Esophagus squamous epithelium (tissue), 5 donors: ENCODE data around the gene TBC1D2B. TPM values are rescaled to one million over a fixed set of nuclear protein-coding genes. Genes with fewer than 3 reads are reported as not detected.

Experiments
- DNase-seq: peaks from one replicate; lab custom pipeline; 2025; lab: John Stamatoyannopoulos, UW
- H3K27ac ChIP-seq, 4 donors: fragments of 200-600 bp; sonication (generic); one replicate each; pipeline ENCODE4 v1.5.1; 2016 to 2019; ENCODE audit warnings: mild to moderate bottlenecking in 1 of 4
- H3K27me3 ChIP-seq, 4 donors: fragments of 200-600 bp; sonication (generic); 1 replicate in 3 of 4; 2 replicates in 1 of 4; pipeline versions ENCODE4 v1.5.1 to v1.6.0; 2017 to 2021; ENCODE audit warnings: antibody characterized with exemption in 1 of 4
- H3K36me3 ChIP-seq, 3 donors: fragments of 200-600 bp; sonication (generic); one replicate each; pipeline ENCODE4 v1.5.1; 2016 to 2019
- H3K4me1 ChIP-seq, 3 donors: fragments of 200-600 bp; sonication (generic); one replicate each; pipeline ENCODE4 v1.5.1; 2017 to 2019
- H3K4me3 ChIP-seq, 4 donors: fragments of 200-600 bp; sonication (generic); 1 replicate in 3 of 4; 2 replicates in 1 of 4; pipeline ENCODE4 v1.5.1; 2016 to 2019; ENCODE audit warnings: mild to moderate bottlenecking in 2 of 4, moderate library complexity in 1 of 4
- H3K9me3 ChIP-seq, 3 donors: fragments of 200-600 bp; sonication (generic); one replicate each; pipeline ENCODE4 v1.5.1; 2016 to 2019
- POLR2A ChIP-seq, 4 donors: fragments of 450-650 bp; IDR thresholded peaks; one replicate each; pipeline ENCODE4 v1.6.1; 2017; ENCODE audit warnings: antibody characterized with exemption in 4 of 4, mild to moderate bottlenecking in 4 of 4, moderate library complexity in 3 of 4
- WGBS, 2 donors: methylation state at CpG; one replicate each; pipeline ENCODE4 v1.1.5; 2018; 5-methylcytosine and 5-hydroxymethylcytosine counted together
- intact Hi-C: fragments of 100-400 bp; cut with DNase I; formaldehyde crosslinking; loops from one replicate; pipeline ENCODE4 v1.15.0; 2022
- total RNA-seq, 4 donors: library from RNA; depleted of rRNA; stranded (reverse); fragments of >200 nt; gene quantifications; one replicate each; pipeline ENCODE4 v1.1.0, GENCODE V29; 2016
- TF ChIP-seq, protein P1 (sequence below), 6 experiments: fragments of 450-650 bp in 4 of 6; fragments of 200-600 bp in 2 of 6; sonication (generic) in 2 of 6; IDR thresholded peaks; one replicate each; pipeline ENCODE4 v1.5.1; 2016 to 2019; ENCODE audit warnings: antibody characterized with exemption in 6 of 6, mild to moderate bottlenecking in 4 of 6, moderate library complexity in 4 of 6
- donor health status: DM: yes; HTN: yes; CAD: no.

Gene TBC1D2B
- total RNA-seq, 4 donors from 2014 or later, result 13.0 to 30.7 (median 17.8) TPM

DNA sequence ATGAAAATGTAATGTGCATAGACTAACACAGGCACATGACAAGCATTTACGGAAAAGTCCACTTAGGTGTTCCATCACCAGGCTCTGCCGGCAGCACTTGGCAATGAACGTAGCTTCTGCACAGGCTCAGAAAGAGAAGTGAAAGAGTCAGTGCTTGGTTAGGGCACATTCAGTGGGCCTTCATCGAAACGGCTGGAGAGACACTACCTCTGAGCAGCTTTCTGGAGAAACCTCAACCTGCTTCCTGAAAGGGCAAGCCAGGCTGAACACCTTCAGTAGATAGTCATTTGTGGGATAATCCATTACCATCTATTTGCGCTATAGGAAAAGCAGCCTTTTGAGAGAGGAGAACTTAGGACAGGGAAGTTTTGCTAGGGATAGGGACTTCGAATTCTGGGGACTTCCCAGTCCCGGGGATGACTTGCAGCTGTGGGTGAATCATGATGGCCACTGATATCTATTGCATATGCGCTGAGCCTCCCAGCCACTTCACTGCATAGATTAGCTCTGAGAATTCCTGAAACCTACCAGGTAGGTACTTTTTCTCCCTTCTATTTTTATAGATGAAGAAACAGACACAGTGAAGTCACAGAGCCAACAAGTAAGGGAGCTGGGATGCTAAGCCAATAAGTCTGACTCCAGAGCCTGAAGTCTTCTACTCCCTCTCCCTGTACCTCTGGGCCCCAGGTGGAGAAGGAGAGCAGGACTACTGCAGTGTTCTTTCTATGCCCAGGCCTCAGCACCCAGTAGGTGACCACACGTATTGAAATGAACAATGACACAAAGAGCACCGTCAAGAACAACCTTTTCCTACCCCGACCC is 10.7 kb upstream of the TBC1D2B start:
- Histone ChIP-seq H3K4me3 (no peak overlapping the region), H3K9me3 (no peaks in the 10 kb centered on the region), H3K36me3 (no peaks in the 10 kb centered on the region), H3K4me1 (peaks cover 0 to 10% (median 0%) of the 10 kb centered on the region in 3 donors), H3K27me3 (no peaks in the 10 kb centered on the region), H3K27ac (no peak overlapping the region)
- intact Hi-C loops, result no loop called here
- TF ChIP-seq POLR2A (IDR thresholded peaks at IDR 0.05), result no peak
- TF ChIP-seq, protein P1, sequence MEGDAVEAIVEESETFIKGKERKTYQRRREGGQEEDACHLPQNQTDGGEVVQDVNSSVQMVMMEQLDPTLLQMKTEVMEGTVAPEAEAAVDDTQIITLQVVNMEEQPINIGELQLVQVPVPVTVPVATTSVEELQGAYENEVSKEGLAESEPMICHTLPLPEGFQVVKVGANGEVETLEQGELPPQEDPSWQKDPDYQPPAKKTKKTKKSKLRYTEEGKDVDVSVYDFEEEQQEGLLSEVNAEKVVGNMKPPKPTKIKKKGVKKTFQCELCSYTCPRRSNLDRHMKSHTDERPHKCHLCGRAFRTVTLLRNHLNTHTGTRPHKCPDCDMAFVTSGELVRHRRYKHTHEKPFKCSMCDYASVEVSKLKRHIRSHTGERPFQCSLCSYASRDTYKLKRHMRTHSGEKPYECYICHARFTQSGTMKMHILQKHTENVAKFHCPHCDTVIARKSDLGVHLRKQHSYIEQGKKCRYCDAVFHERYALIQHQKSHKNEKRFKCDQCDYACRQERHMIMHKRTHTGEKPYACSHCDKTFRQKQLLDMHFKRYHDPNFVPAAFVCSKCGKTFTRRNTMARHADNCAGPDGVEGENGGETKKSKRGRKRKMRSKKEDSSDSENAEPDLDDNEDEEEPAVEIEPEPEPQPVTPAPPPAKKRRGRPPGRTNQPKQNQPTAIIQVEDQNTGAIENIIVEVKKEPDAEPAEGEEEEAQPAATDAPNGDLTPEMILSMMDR (IDR thresholded peaks at IDR 0.05), result no peak
- WGBS, 2 donors, result 74 to 75% methylated on average over 12 of the region's 12 CpGs
- DNase-seq, result no peak

DNA sequence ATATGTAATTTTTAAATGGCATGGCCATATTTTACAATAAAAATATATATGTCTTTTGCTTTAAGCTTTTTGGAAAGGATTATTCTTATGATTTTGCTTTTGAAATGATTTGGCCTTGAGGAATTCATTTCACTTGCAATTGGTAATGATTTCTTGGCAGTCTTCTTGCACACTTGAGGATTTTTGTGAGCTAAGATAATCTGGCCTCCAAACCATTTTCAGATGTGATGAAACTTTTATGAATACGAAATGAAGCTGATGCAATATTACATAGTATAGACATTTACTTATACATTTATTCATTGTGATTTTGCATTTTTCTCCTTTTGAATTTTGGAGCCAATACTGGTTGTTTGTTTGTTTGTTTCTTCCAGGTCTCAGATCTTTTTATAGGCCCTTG is 8.4 kb upstream of the TBC1D2B start:
- intact Hi-C loops, result no loop called here
- WGBS, 2 donors, result 50 to 60% methylated on average over 1 of the region's 1 CpG
- Histone ChIP-seq H3K4me3 (no peak overlapping the region), H3K27ac (no peak overlapping the region), H3K36me3 (no peaks in the 10 kb centered on the region), H3K4me1 (peaks cover 0 to 9% (median 0%) of the 10 kb centered on the region in 3 donors), H3K27me3 (no peaks in the 10 kb centered on the region), H3K9me3 (no peaks in the 10 kb centered on the region)
- no peak for DNase-seq
- TF ChIP-seq, protein P1 (IDR thresholded peaks at IDR 0.05), result no peak
- no peak for TF ChIP-seq POLR2A (IDR thresholded peaks at IDR 0.05)

DNA sequence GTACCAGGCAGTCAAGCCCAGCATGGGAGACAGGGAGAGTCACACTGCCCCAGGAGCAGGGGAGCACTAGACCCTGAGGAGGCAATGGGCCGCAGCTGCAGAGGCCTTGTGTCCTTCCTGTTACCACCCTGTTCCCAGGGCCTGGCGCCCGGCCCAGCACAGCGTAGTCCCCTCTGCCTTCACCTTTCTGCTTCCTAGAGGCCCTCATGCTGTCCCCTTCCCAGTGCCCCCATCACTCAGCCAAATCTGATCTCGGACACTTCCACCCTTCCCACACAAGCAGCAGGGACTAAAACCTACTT is 6.9 kb upstream of the TBC1D2B start:
- WGBS, 2 donors, result 88% methylated on average over 5 of the region's 5 CpGs; no CpG with 5 or more reads in 1 of the 2 donors
- TF ChIP-seq, protein P1 (IDR thresholded peaks at IDR 0.05), result no peak
- TF ChIP-seq POLR2A (IDR thresholded peaks at IDR 0.05), result no peak
- Histone ChIP-seq H3K27ac (no peak overlapping the region), H3K4me1 (peaks cover 0 to 9% (median 0%) of the 10 kb centered on the region in 3 donors), H3K4me3 (no peak overlapping the region), H3K27me3 (no peaks in the 10 kb centered on the region), H3K9me3 (no peaks in the 10 kb centered on the region), H3K36me3 (no peaks in the 10 kb centered on the region)
- intact Hi-C loops, result no loop called here
- no peak for DNase-seq

DNA sequence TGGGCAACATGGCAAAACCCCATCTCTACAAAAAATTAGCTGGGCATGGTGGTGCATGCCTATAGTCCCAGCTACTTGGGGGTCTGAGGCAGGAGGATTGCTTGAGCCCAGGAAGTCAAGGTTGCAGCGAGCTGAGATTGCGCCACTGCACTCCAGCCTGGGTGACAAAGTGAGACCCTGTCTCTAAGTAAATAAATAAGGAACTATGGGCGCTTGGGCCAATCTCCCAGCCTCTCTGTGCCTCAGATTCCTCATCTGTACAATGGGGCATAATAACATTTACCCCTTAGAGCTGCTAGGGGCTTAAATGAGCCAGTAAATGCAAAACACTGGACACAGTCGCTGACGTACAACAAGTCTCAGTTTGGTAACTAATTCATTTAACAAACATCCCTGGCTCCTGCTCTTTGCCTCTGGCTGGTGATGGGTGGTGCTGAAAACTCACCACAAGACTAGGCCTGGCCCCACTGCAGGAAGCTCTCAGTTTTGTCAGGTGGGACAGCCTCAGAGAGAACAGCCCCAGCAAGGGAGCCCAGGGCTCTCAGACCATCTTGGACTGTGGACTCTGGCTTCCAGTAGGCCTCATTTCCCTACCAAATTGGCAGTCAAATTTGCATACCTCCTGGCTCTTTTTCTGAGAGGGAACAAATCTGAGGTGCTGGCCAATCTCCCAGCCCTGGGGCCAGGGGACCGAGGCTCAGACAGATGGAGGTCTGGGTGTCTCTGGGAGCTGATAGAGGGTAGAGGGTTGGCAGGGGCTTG is 6.4 kb upstream of the TBC1D2B start:
- no peaks in the 10 kb centered on the region for H3K27me3 ChIP-seq
- H3K4me1 ChIP-seq, result peaks cover 0 to 9% (median 0%) of the 10 kb centered on the region in 3 donors
- no peak for TF ChIP-seq POLR2A (IDR thresholded peaks at IDR 0.05)
- TF ChIP-seq, protein P1 (IDR thresholded peaks at IDR 0.05), result no peak

DNA sequence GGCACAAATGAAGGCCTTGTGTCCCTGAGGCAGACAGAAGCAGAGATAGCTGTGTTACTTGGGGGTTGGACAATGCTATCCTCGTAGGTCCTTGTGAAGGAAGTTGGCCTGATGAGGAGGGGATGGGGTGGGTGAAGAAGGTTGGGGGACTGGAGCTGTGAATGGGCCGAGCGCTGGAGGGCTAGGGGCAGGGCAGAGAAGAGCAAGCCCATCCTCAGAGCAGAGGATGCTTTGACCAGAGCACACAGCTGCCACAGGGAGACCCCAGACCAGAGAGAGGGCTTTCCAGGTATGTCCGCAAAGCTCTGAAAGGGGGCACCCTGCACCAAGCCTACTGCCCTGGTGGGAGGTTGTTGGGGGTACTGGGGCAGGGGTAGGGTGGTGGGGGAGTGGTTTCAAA is 5.7 kb upstream of the TBC1D2B start:
- WGBS, 2 donors, result 83 to 100% methylated on average over 4 of the region's 4 CpGs
- Histone ChIP-seq H3K36me3 (no peaks in the 10 kb centered on the region), H3K9me3 (no peaks in the 10 kb centered on the region), H3K27me3 (no peaks in the 10 kb centered on the region), H3K27ac (no peak overlapping the region), H3K4me1 (peaks cover 0 to 11% (median 0%) of the 10 kb centered on the region in 3 donors), H3K4me3 (no peak overlapping the region)
- no peak for DNase-seq
- intact Hi-C loops, result no loop called here
- no peak for TF ChIP-seq POLR2A (IDR thresholded peaks at IDR 0.05)
- TF ChIP-seq, protein P1 (IDR thresholded peaks at IDR 0.05), result no peak

More for the DNA sequence above, 6.4 kb upstream of the TBC1D2B start:
- WGBS, 2 donors, result 84 to 88% methylated on average over 4 to 6 of the region's 6 CpGs
- DNase-seq, result no peak
- H3K27ac ChIP-seq, result no peak overlapping the region
- no peaks in the 10 kb centered on the region for H3K9me3 ChIP-seq
- H3K36me3 ChIP-seq, result no peaks in the 10 kb centered on the region
- intact Hi-C loops, result no loop called here
- H3K4me3 ChIP-seq, result no peak overlapping the region
